ENCODE results near the gene PRM2.

PRM2 gene

GRCh38 chr16:11268921-11269375, 7.3 kb downstream of the PRM2 start, which contains the start of gene TNP2:
TSS of gene TNP2 (minus strand) at chr16:11269325. CDS start at chr16:11269262, 63 bp downstream.
- POLR2A ChIA-PET, result interaction anchor here (1.4 kb wide), 1 partner anchor 14 kb away, joined by 7 read pairs; the partner anchor contains the start of gene SOCS1
- CTCF ChIA-PET, result interaction anchor here (0.7 to 4.6 kb wide), 6 partner anchors 8 to 305 kb away, joined by 3 to 39 read pairs (median 4); partner anchors contain the start of gene SOCS1
- TF ChIP-seq CTCF (IDR thresholded peaks at IDR 0.05; ENCODE audit: control extremely low read depth, extremely low read depth, low read depth, missing control alignments), result no peak
- DNase-seq (ENCODE audit: extremely low spot score), result no peak

GRCh38 chr16:11265124-11265523, 11.2 kb downstream of the PRM2 start:
- no peak for TF ChIP-seq CTCF (IDR thresholded peaks at IDR 0.05; ENCODE audit: control extremely low read depth, extremely low read depth, low read depth, missing control alignments)
- POLR2A ChIA-PET, result interaction anchor here (2.4 kb wide), 1 partner anchor 9 kb away, joined by 7 read pairs; the partner anchor contains the start of gene SOCS1
- DNase-seq (ENCODE audit: extremely low spot score), result no peak
- CTCF ChIA-PET, result interaction anchor here (1.5 kb wide), 1 partner anchor 68 kb away, joined by 3 read pairs; no protein-coding TSS in a partner anchor

- TF ChIP-seq CTCF (IDR thresholded peaks at IDR 0.05; ENCODE audit: control extremely low read depth, extremely low read depth, low read depth, missing control alignments), result no peak
- ChIA-PET POLR2A (interaction anchor here (2.4 kb wide), 1 partner anchor 8 kb away, joined by 7 read pairs; the partner anchor contains the start of gene SOCS1), CTCF (interaction anchor here (1.2 to 1.5 kb wide), 3 partner anchors 9 to 107 kb away, joined by 3 to 4 read pairs (median 3); partner anchors contain the start of gene SOCS1)
- DNase-seq (ENCODE audit: extremely low spot score), result no peak
Observed at GRCh38 chr16:11264155-11264832, 12.0 kb downstream of the PRM2 start.

GRCh38 chr16:11263737-11264136, 12.5 kb downstream of the PRM2 start:
- POLR2A ChIA-PET, result interaction anchor here (2.4 kb wide), 1 partner anchor 8 kb away, joined by 7 read pairs; the partner anchor contains the start of gene SOCS1
- no peak for DNase-seq (ENCODE audit: extremely low spot score)
- CTCF ChIA-PET, result interaction anchor here (0.7 to 1.5 kb wide), 5 partner anchors 8 to 299 kb away, joined by 3 to 4 read pairs (median 3); partner anchors contain the start of gene SOCS1
- TF ChIP-seq CTCF (IDR thresholded peaks at IDR 0.05; ENCODE audit: control extremely low read depth, extremely low read depth, low read depth, missing control alignments), result no peak

GRCh38 chr16:11262915-11263314, 13.4 kb downstream of the PRM2 start:
- ChIA-PET POLR2A (interaction anchor here (2.4 kb wide), 1 partner anchor 7 kb away, joined by 7 read pairs; the partner anchor contains the start of gene SOCS1), CTCF (interaction anchor here (0.7 to 9.7 kb wide), 4 partner anchors 10 to 299 kb away, joined by 3 to 182 read pairs (median 6); partner anchors contain the start of gene PRM3)

More at GRCh38 chr16:11262915-11263314, 13.4 kb downstream of the PRM2 start:
- no peak for DNase-seq (ENCODE audit: extremely low spot score)
- TF ChIP-seq CTCF (IDR thresholded peaks at IDR 0.05; ENCODE audit: control extremely low read depth, extremely low read depth, low read depth, missing control alignments), result no peak

Measured in GM10248 (cell line).